Stimulated activated CD8-positive, alpha-beta memory T cell treated with anti-CD3 and anti-CD28 coated beads, Interleukin-15, amount 100 ng/mL, for 24 hours (primary cell): ENCODE data around the gene DCBLD2.

Source experiments
- DNase-seq: peaks from one replicate; pipeline ENCODE4 v3.0.0-alpha.2; 2020; ENCODE audit warnings: low read depth

Gene DCBLD2

GRCh38 chr3:98829246-98829832 lies 72.2 kb downstream of the DCBLD2 start:
- DNase-seq, result no peak

- no peak for DNase-seq
Observed at GRCh38 chr3:98827221-98827920, 74.1 kb downstream of the DCBLD2 start.

GRCh38 chr3:98826126-98826525 lies 75.4 kb downstream of the DCBLD2 start:
- DNase-seq, result no peak

- no peak for DNase-seq
Observed at GRCh38 chr3:98824256-98824655, 77.2 kb downstream of the DCBLD2 start.

GRCh38 chr3:98823791-98824190 lies 77.7 kb downstream of the DCBLD2 start:
- DNase-seq, result no peak

GRCh38 chr3:98821063-98821462 lies 80.4 kb downstream of the DCBLD2 start:
- no peak for DNase-seq

- DNase-seq, result no peak
Observed at GRCh38 chr3:98817547-98818041, 83.9 kb downstream of the DCBLD2 start.

GRCh38 chr3:98814817-98815420 lies 86.6 kb downstream of the DCBLD2 start:
- no peak for DNase-seq

- DNase-seq, result no peak
Observed at GRCh38 chr3:98812851-98813374, 88.6 kb downstream of the DCBLD2 start.

GRCh38 chr3:98811048-98811447 lies 90.4 kb downstream of the DCBLD2 start:
- no peak for DNase-seq

GRCh38 chr3:98809557-98809956 lies 91.9 kb downstream of the DCBLD2 start:
- DNase-seq, result no peak

- DNase-seq, result no peak
Observed at GRCh38 chr3:98808071-98808470, 93.4 kb downstream of the DCBLD2 start.

- DNase-seq, result no peak
Observed at GRCh38 chr3:98807561-98807960, 93.9 kb downstream of the DCBLD2 start.

- no peak for DNase-seq
Observed at GRCh38 chr3:98807011-98807410, 94.5 kb downstream of the DCBLD2 start.

- no peak for DNase-seq
Observed at GRCh38 chr3:98806521-98806920, 95.0 kb downstream of the DCBLD2 start.

- DNase-seq, result no peak
Observed at GRCh38 chr3:98805571-98805970, 95.9 kb downstream of the DCBLD2 start.

- no peak for DNase-seq
Observed at GRCh38 chr3:98801043-98801747, 100.3 kb downstream of the DCBLD2 start.

GRCh38 chr3:98800401-98800800 lies 101.1 kb downstream of the DCBLD2 start:
- no peak for DNase-seq

- no peak for DNase-seq
Observed at GRCh38 chr3:98799479-98799878, 102.0 kb downstream of the DCBLD2 start.

- no peak for DNase-seq
Observed at GRCh38 chr3:98798820-98799219, 102.7 kb downstream of the DCBLD2 start.

GRCh38 chr3:98797905-98798304 lies 103.6 kb downstream of the DCBLD2 start:
- DNase-seq, result no peak

GRCh38 chr3:98796334-98796733 lies 105.2 kb downstream of the DCBLD2 start:
- DNase-seq, result no peak

GRCh38 chr3:98793971-98794370 lies 107.5 kb downstream of the DCBLD2 start:
- no peak for DNase-seq
